Neural progenitor cell (in vitro differentiated cells): ENCODE data around the gene PSMA7.

Experiments used
- CTCF ChIP-seq: fragments of 200-600 bp; sonication (generic); IDR thresholded peaks from 2 replicates; pipeline ENCODE4 v1.5.1; 2017; ENCODE audit warnings: antibody characterized with exemption, mild to moderate bottlenecking
- EZH2 ChIP-seq: fragments of 200-600 bp; sonication (generic); IDR thresholded peaks from 2 replicates; pipeline ENCODE4 v1.6.1; 2017; ENCODE audit warnings: antibody characterized with exemption, mild to moderate bottlenecking, moderate library complexity

- TF ChIP-seq CTCF (no peak), EZH2 (no peak)
Observed at GRCh38 chr20:62174021-62174804, 31.0 kb upstream of the PSMA7 start.
